Neural cell (in vitro differentiated cells): ENCODE data around the gene RSRC1. TPM values are rescaled to one million over a fixed set of nuclear protein-coding genes. Genes with fewer than 3 reads are reported as not detected.

Experiments
- H2AFZ ChIP-seq: fragments of 200-600, 300-800 bp; sonication (generic), shearing (Covaris generic); 2 replicates; pipeline ENCODE4 v1.6.0; 2014; ENCODE audit warnings: low read depth, mild to moderate bottlenecking, antibody characterized with exemption, low read length, moderate library complexity
- H3F3A ChIP-seq: fragments of 200-600 bp; shearing (Covaris generic); 2 replicates; pipeline ENCODE4 v1.6.1; 2016; ENCODE audit warnings: mild to moderate bottlenecking, moderate library complexity, mixed read lengths, antibody characterized with exemption, low read length; ENCODE audit not compliant: insufficient read depth, poor library complexity, severe bottlenecking
- H3K27ac ChIP-seq: fragments of 200-600, 300-800 bp; sonication (generic), shearing (Covaris generic); 2 replicates; pipeline ENCODE4 v1.5.1; 2014; ENCODE audit warnings: mild to moderate bottlenecking, low read length, moderate library complexity
- H3K27me3 ChIP-seq: fragments of 300-800, 200-600 bp; sonication (generic), shearing (Covaris generic); 2 replicates; pipeline ENCODE4 v1.6.0; 2014; ENCODE audit warnings: mild to moderate bottlenecking, low read depth, low read length, moderate library complexity; ENCODE audit not compliant: insufficient read depth
- H3K36me3 ChIP-seq: fragments of 300-800, 200-600 bp; sonication (generic), shearing (Covaris generic); 2 replicates; pipeline ENCODE4 v1.5.1; 2014; ENCODE audit warnings: mild to moderate bottlenecking, antibody characterized with exemption, low read length, moderate library complexity; ENCODE audit not compliant: insufficient read depth
- H3K4me2 ChIP-seq: fragments of 300-800, 200-600 bp; sonication (generic), shearing (Covaris generic); 2 replicates; pipeline ENCODE4 v1.6.0; 2014; ENCODE audit warnings: mild to moderate bottlenecking, low read length
- H3K4me3 ChIP-seq: fragments of 300-800, 200-600 bp; sonication (generic), shearing (Covaris generic); 2 replicates; pipeline ENCODE4 v1.5.1; 2014; ENCODE audit warnings: mild to moderate bottlenecking, low read length, moderate library complexity
- H3K79me2 ChIP-seq: fragments of 200-600 bp; shearing (Covaris generic); replicated peaks from 2 replicates; pipeline ENCODE4 v1.6.0; 2014; ENCODE audit warnings: mild to moderate bottlenecking, low read length, moderate library complexity; ENCODE audit not compliant: insufficient read depth
- H3K9ac ChIP-seq: fragments of 300-800, 200-600 bp; sonication (generic), shearing (Covaris generic); 2 replicates; pipeline ENCODE4 v1.6.1; 2016; ENCODE audit warnings: mild to moderate bottlenecking, low read length, mixed read lengths
- H3K9me2 ChIP-seq: fragments of 200-600 bp; shearing (Covaris generic); 2 replicates; pipeline ENCODE4 v1.6.1; 2016; ENCODE audit warnings: mild to moderate bottlenecking, low read length, mixed read lengths; ENCODE audit not compliant: insufficient read depth
- H3K9me3 ChIP-seq: fragments of 200-600, 300-800 bp; sonication (generic), shearing (Covaris generic); 2 replicates; pipeline ENCODE4 v1.6.1; 2016; ENCODE audit warnings: mild to moderate bottlenecking, mixed run types, low read length, moderate library complexity, mixed read lengths
- H4K20me1 ChIP-seq: fragments of 200-600 bp; shearing (Covaris generic); 2 replicates; pipeline ENCODE4 v1.6.1; 2016; ENCODE audit warnings: mild to moderate bottlenecking, mixed run types; ENCODE audit not compliant: insufficient read depth
- CTCF ChIP-seq: fragments of 450-650 bp; IDR thresholded peaks from 2 replicates; pipeline ENCODE4 v1.5.1; 2014; ENCODE audit warnings: antibody characterized with exemption, mild to moderate bottlenecking, moderate library complexity; ENCODE audit not compliant: poor library complexity, severe bottlenecking
- EP300 ChIP-seq: fragments of 450-650 bp; conservative IDR thresholded peaks from 2 replicates; pipeline ENCODE4 v1.6.1; 2014; ENCODE audit warnings: antibody characterized with exemption, mild to moderate bottlenecking, moderate library complexity; ENCODE audit not compliant: poor library complexity, severe bottlenecking
- EZH2 ChIP-seq: fragments of 200-600, 300-800 bp; shearing (Covaris generic), sonication (generic); IDR thresholded peaks from 2 replicates; pipeline ENCODE4 v1.6.1; 2014; ENCODE audit warnings: antibody characterized with exemption, low read length, borderline replicate concordance, mild to moderate bottlenecking; ENCODE audit not compliant: insufficient read depth, poor library complexity, severe bottlenecking
- MXI1 ChIP-seq: fragments of 450-650 bp; conservative IDR thresholded peaks from 2 replicates; pipeline ENCODE4 v1.6.1; 2014; ENCODE audit warnings: antibody characterized with exemption, mild to moderate bottlenecking; ENCODE audit not compliant: poor library complexity, severe bottlenecking
- POLR2AphosphoS5 ChIP-seq: IDR thresholded peaks from 2 replicates; pipeline ENCODE4 v1.6.1; 2012
- RAD21 ChIP-seq: fragments of 450-650 bp; conservative IDR thresholded peaks from 2 replicates; pipeline ENCODE4 v1.6.1; 2014; ENCODE audit warnings: antibody characterized with exemption, mild to moderate bottlenecking, moderate library complexity
- REST ChIP-seq: IDR thresholded peaks from 2 replicates; pipeline ENCODE4 v1.6.1; 2012; ENCODE audit warnings: borderline replicate concordance
- SMC3 ChIP-seq: fragments of 450-650 bp; conservative IDR thresholded peaks from 2 replicates; pipeline ENCODE4 v1.6.1; 2014; ENCODE audit warnings: antibody characterized with exemption, mild to moderate bottlenecking, moderate library complexity; ENCODE audit not compliant: poor library complexity
- TAF1 ChIP-seq: IDR thresholded peaks from 2 replicates; pipeline ENCODE4 v1.6.1; 2012; ENCODE audit warnings: low read depth
- polyA plus RNA-seq: library from polyadenylated mRNA; depleted of rRNA; stranded (reverse); fragments of >200 nt; gene quantifications from 2 replicates; pipeline ENCODE4 v1.2.3, GENCODE V29; 2014

Gene RSRC1
- polyA plus RNA-seq, 1 donor from 2014 or later: 28.1 TPM

DNA sequence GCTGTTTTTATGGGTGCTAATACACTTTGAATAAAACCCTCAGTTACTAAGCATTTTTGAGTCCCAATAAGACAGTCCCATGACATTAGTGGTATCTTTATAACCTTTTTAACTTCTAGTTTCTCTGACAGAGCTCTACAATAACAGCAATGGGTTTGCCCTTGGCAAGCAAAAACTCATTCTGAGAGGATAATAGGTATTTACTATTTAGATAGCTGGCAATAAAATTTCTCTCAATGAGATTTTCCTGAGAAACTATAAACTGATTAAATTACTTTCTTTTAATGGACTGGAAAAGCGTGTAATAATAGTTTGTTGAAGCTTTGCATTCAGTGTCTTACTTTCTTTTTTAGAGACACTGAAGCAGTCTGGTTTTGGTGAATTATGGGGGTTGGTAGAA lies 293.1 kb downstream of the RSRC1 start:
- H3K4me3 ChIP-seq: no peak overlapping the region

DNA sequence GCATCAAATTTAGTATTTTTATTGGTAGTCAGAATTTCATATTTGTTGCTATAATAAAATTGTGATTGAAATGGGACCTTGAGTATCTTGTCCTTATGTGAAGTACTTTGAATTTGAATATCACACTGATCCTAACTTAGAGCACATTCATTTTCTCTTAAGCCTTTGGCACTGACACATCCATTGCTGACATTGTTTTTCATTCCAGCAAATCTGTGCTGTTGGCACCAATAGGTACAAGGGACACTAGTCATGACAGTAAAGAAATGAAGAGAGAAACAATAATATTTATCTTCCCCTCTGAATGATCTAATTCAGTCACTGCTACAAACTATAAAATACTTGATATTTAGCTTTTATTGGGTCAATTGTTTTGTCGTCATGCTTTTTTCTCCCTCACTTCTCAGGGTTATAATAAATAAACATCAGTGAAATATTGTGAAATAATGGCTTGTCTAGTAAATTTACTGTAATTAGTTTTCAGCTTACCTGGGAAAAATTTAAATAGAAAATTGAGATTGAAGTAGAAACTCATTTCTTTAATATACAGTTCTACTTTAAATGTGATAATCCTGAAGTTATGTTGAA lies 294.3 kb downstream of the RSRC1 start:
- Histone ChIP-seq H4K20me1 (no peaks in the 10 kb centered on the region), H3K27ac (no peak overlapping the region), H3K9me2 (no peaks in the 10 kb centered on the region), H3K4me2 (no peak overlapping the region), H3K4me3 (no peak overlapping the region), H2AFZ (no peak overlapping the region), H3K79me2 (no peaks in the 10 kb centered on the region), H3F3A (no peaks in the 10 kb centered on the region), H3K27me3 (no peaks in the 10 kb centered on the region), H3K9me3 (no peaks in the 10 kb centered on the region), H3K36me3 (no peaks in the 10 kb centered on the region), H3K9ac (no peak overlapping the region)
- TF ChIP-seq CTCF (no peak), REST (no peak), POLR2AphosphoS5 (no peak), MXI1 (no peak), SMC3 (no peak), TAF1 (no peak), RAD21 (no peak), EP300 (no peak), EZH2 (no peak)

More for the DNA sequence above, 293.1 kb downstream of the RSRC1 start:
- Histone ChIP-seq H3F3A (no peaks in the 10 kb centered on the region), H3K36me3 (no peaks in the 10 kb centered on the region), H3K27ac (no peak overlapping the region), H3K9me2 (no peaks in the 10 kb centered on the region), H4K20me1 (no peaks in the 10 kb centered on the region), H2AFZ (no peak overlapping the region), H3K9me3 (no peaks in the 10 kb centered on the region), H3K4me2 (no peak overlapping the region), H3K27me3 (no peaks in the 10 kb centered on the region), H3K79me2 (no peaks in the 10 kb centered on the region), H3K9ac (no peak overlapping the region)
- TF ChIP-seq TAF1 (no peak), EP300 (no peak), SMC3 (no peak), MXI1 (no peak)
